WI38 (cell line): ENCODE results near the gene KCNAB2.

Experiments
- H3K4me3 ChIP-seq: 2 replicates; pipeline ENCODE4 v1.5.1; 2011; ENCODE audit warnings: low read depth, mild to moderate bottlenecking, control low read depth, low read length
- CTCF ChIP-seq: IDR thresholded peaks from 2 replicates; pipeline ENCODE4 v1.5.1; 2012; ENCODE audit warnings: low read depth, mild to moderate bottlenecking, control low read depth, low read length

Gene KCNAB2

DNA sequence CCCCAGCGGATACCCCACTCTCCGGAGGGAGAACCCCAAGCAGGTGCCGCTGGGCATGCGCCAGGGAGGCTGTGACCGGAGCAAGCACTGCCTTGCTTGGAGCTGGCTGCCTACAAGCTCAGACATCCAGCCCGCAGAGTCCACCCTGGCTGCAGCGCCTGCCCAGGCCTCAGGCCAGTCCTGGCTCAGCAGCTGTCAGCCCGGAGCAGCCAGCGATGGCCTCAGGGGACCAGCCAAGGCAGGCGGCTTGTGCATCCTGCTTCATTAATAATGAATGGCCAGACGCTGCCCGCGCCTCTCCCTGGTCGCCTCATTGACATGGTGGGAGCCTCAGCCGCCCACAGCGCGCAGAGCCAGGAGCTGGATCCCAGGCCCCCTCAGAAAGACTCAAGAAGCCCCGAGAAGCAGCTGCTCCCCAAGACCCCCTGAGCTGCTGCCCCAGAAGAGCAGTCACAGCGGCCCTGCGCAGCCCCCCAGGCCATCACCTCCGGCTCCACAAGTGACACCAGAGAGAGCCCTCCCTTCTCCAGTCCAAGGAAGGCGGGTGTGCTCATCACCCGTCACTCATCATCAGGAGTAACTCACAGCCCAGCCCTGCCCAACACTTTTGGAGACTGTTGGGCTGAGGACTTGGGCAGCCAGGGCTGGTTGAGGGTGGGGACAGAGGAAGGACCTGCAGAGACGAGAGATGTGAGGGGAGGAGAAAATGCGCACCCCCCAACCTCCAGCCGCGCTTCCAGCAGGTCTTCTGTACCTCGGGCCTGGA, 19.6 kb downstream of the KCNAB2 start:
- TF ChIP-seq CTCF: no peak
- no peak overlapping the region for H3K4me3 ChIP-seq

DNA sequence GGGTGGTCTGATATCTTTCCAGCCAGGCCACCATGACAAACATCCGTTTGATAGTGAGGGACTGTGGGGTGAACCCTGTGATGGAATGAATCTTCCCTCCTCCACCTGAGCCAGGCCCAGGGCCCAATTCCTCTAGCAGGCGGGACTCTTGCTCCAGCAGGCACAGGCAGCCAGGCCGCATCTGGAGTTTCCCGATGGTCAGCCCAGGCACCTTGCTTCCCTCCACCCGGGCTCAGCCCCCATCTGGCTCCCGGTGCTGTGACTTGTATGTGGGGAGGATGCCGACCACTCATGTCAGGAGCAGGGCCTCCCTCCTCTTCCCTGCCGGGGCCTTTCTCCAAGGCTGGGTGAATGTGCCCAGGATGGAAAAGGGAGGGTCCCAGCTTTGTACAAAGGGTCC, 21.0 kb downstream of the KCNAB2 start:
- no peak for TF ChIP-seq CTCF
- H3K4me3 ChIP-seq: no peak overlapping the region

- TF ChIP-seq CTCF: no peak
Measured at GRCh38 chr1:6068073-6068472, 22.4 kb downstream of the KCNAB2 start.

DNA sequence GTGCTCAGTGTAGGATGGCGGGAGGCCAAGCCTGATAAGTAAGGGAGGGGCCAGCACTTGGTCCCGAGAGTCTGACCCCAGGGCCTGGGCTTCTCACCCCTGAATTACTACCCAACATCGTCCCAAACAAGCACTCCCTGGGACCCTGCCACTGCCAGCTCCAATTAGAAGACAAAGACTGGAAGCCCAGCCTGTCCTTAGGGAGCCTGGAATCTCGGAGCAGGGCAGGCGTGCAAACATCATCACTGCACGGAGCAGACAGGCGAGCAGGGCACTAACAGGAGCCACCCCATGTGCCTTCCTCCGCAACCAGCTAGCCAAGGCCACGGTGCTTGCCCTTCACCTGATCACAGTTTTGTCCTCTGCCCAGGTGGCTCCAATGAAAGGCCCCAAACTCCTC, 23.2 kb downstream of the KCNAB2 start:
- no peak for TF ChIP-seq CTCF
- no peak overlapping the region for H3K4me3 ChIP-seq

More at GRCh38 chr1:6068073-6068472, 22.4 kb downstream of the KCNAB2 start:
- H3K4me3 ChIP-seq: no peak overlapping the region

DNA sequence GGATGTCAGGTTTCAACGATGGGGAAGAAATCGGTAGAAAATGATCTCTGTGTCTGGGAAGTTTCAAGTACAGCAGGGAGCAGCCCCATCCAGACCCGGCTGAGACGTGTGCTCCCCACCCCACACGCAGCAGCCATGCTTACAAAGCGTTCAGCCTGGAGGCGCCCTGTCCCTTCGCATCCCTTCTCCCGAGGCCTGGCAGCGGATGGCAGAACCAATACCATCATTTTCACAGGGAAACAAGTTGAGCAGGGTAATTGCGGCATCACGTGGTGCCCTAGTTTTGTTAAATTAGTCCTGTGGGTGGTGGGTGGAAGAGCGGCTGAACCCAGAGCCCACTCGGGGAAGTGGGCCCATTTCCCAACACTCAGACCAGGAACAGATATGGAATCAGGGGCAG, 23.9 kb downstream of the KCNAB2 start:
- no peak overlapping the region for H3K4me3 ChIP-seq
- TF ChIP-seq CTCF: no peak

DNA sequence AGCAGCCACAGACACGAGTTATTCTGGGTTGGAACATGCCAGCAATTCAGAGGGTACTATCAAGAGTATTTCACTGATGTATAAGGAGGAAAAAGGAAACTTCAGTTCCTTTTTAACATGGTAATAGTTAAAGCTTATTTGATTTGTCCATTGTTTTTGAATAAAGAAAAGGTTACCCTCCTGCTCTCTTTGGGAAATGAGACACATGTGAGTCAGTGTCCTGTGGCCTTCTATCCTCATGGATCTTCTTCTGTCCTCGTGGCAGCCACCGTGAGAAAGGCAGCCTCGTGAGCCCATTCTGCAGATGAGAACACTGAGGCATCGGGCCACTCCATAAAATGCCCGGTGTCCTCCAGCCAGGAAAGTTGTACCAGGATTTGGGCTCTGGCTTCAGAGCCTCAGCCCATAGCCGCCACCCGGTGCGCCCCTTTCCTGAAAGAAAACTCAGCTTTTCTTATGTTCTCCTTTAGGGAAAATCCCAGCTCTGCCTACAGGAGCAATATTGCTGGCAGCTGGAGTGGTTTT, 24.8 kb downstream of the KCNAB2 start:
- TF ChIP-seq CTCF: no peak
- H3K4me3 ChIP-seq: no peak overlapping the region

DNA sequence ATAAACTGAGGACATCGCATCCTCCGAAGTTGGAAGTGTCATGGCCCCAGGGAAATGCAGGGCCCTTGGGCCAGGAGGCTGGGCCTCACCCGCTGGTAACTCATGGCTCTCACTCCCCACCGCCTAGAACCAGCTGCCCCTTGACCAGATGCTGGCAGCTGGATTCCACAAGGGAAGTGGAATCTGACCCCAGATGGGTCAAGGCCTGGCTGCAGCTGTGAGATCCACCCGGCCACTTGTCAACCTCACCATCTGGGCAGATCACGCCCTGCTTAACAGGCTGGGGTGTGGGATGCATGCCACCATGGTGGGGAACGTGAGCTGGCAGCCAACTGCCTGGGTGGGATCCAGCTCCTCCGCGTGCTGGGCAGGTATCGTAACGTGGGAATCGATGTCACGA, 25.5 kb downstream of the KCNAB2 start:
- no peak for TF ChIP-seq CTCF

More for the DNA sequence above, 25.5 kb downstream of the KCNAB2 start:
- no peak overlapping the region for H3K4me3 ChIP-seq
